ENCODE measurements around the gene DUSP11. TPM values are rescaled to one million over a fixed set of nuclear protein-coding genes. Genes with fewer than 3 reads are reported as not detected.
A peak's percentile ranks its signal among the peaks of the same experiment; 100 is the strongest.

DUSP11 gene
- total and polyA plus RNA-seq, 2 of the 13 experiments (the other 11 are each of a cell fraction or from before 2014, with no cell fraction given), result 30.5 to 36.2 TPM

GRCh38 chr2:73828818-73829570 lies 49.1 kb upstream of the DUSP11 start, which contains the start of gene STAMBP (continued):
- TF ChIP-seq ZNF230 (CRISPR knock-in tag; IDR thresholded peaks at IDR 0.05) (no peak), SMAD3 (CRISPR knock-in tag; IDR thresholded peaks at IDR 0.05) (no peak), ZNF335 (CRISPR knock-in tag; IDR thresholded peaks at IDR 0.05) (no peak), NFKB2 (CRISPR knock-in tag; IDR thresholded peaks at IDR 0.05; ENCODE audit: borderline replicate concordance) (peak; percentile 92; the same call in 1 of the 2 replicates), SRF (IDR thresholded peaks at IDR 0.05; ENCODE audit: low read depth, low read length) (no peak), UBTF (CRISPR knock-in tag; IDR thresholded peaks at IDR 0.05) (peak; percentile 74), RFX5 (IDR thresholded peaks at IDR 0.05; ENCODE audit: low read depth, low read length) (peak; percentile 60; the same call in 1 of the 2 replicates), PHB2 (IDR thresholded peaks at IDR 0.05; ENCODE audit: partially characterized antibody) (no peak), ZSCAN30 (CRISPR knock-in tag; IDR thresholded peaks at IDR 0.05) (no peak), POLR2AphosphoS2 (IDR thresholded peaks at IDR 0.05; ENCODE audit: low read depth, low read length) (no peak), FOXA3 (CRISPR knock-in tag; IDR thresholded peaks at IDR 0.05) (peak; percentile 28; the same call in 1 of the 2 replicates), E2F1 (CRISPR knock-in tag; IDR thresholded peaks at IDR 0.05) (no peak; the same call in 1 of the 2 replicates), ZNF670 (CRISPR knock-in tag; IDR thresholded peaks at IDR 0.05; ENCODE audit: borderline replicate concordance) (peak; percentile 26; the same call in 1 of the 2 replicates), MXD1 (CRISPR knock-in tag; IDR thresholded peaks at IDR 0.05) (peak; percentile 86), ZNF180 (CRISPR knock-in tag; IDR thresholded peaks at IDR 0.05; ENCODE audit: borderline replicate concordance, low read depth) (no peak), ZNF724P (CRISPR knock-in tag; IDR thresholded peaks at IDR 0.05; ENCODE audit: borderline replicate concordance) (no peak), ZNF639 (CRISPR knock-in tag; conservative IDR thresholded peaks at IDR 0.05) (peak; percentile 24; the same call in 1 of the 2 replicates), STAT6 (CRISPR knock-in tag; IDR thresholded peaks at IDR 0.05; ENCODE audit: borderline replicate concordance) (no peak; the same call in 1 of the 2 replicates)
